GM04503 (cell line): ENCODE measurements around the gene SMAP2.
"Not testable (repeated sequence)": the region's sequence is repeated elsewhere in the genome, so short reads cannot be mapped to it uniquely, and the experiment has no call there.

Experiments used
- DNase-seq: peaks from one replicate; pipeline ENCODE4 v3.0.0-alpha.2; 2012; ENCODE audit warnings: low read depth

SMAP2 gene

GRCh38 chr1:40373323-40374283 is at the start of gene SMAP2:
TSS of gene SMAP2 (plus strand) at chr1:40373727. CDS start at chr1:40374121, 394 bp downstream.
- peak; percentile 69 for DNase-seq

GRCh38 chr1:40331403-40331802 is 42.1 kb upstream of the SMAP2 start:
- DNase-seq, result not testable (repeated sequence)

GRCh38 chr1:40332695-40333094 is 40.8 kb upstream of the SMAP2 start:
- no peak for DNase-seq

DNA sequence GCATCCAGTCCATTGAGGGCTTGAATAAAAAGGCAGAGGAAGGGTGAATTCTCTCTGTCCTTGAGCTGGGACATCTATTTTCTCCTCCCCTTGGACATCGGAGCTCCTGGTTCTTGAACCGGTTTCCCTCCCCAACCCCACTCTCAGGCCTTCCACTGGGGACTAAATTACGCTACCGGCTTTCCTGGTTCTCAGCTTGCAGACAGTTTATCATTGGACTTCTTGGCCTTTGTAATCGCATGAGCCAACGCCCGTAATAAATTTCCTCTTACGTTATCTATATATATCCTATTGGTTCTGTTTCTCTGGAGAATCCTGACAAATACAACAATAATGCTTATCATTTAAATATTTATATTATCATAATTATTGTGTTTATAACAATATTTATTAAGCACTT is 36.1 kb upstream of the SMAP2 start:
- DNase-seq, result no peak

DNA sequence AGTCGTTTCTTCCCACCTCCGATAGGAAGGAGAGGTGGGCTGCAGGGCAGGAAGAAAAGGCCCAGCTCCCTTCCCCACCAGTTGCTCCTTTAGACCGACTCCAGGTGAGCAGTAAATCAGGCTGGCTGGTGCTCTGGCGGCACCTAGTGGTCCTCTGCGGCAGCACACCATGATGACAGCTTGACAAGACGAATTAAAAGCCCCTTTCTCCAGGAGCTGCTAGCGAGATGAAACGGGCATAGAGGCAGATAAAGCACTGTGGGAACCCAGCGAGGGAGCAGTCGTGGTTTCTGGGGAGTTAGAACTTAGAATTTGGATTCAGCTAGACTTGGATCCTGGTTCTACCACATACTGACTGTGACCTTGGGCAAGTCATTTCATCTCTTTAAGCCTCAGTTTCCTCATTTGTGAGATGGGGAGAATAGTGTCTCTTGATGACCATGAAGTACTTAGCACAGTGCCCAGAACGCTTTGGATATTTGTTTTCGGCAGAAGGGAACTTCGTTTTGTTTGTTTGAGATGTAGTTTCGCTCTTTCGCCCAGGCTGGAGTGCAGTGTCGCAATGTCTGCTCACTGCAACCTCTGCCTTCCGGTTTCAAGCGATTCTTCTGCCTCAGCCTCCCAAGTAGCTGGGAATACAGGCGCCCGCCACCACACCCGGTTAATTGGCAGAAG is 34.6 kb upstream of the SMAP2 start:
- no peak for DNase-seq

GRCh38 chr1:40339420-40340323 is 33.9 kb upstream of the SMAP2 start:
- DNase-seq, result no peak

- DNase-seq, result no peak
Measured at GRCh38 chr1:40341491-40342380, 31.8 kb upstream of the SMAP2 start.

DNA sequence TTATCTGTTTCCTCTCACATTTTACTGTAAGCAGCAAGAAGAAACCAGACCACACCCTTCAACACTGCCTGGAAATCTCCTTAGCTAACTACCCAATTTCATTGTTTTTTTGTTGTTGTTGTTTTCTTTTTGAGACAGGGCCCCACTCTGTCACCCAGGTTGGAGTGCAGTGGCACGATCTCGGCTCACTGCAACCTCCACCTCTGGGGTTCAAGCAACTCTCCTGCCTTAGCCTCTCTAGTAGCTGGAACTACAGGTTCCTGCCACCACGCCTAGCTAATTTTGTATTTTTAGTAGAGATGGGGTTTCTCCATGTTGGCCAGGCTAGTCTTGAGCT is 31.2 kb upstream of the SMAP2 start:
- not testable (repeated sequence) for DNase-seq

DNA sequence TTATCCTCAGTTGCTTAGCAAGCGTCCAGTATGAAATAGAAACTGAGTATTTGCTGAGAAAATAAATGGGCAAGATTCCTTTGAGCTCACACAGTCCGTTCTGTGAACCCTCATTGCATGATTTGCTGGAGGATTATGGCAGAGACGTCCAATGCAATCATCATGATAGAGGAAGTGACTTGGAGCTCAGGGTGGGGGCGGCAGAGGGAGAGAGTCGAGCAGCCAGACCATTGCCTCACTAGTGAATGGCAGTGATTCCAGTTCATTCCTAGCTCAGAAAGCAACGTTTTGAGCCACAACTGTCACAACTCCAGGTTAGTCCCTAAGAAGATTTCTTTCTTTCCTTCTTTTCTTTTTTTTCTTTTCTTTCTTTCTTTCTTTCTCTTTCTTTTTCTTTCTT is 28.9 kb upstream of the SMAP2 start:
- DNase-seq, result peak; percentile 41

DNA sequence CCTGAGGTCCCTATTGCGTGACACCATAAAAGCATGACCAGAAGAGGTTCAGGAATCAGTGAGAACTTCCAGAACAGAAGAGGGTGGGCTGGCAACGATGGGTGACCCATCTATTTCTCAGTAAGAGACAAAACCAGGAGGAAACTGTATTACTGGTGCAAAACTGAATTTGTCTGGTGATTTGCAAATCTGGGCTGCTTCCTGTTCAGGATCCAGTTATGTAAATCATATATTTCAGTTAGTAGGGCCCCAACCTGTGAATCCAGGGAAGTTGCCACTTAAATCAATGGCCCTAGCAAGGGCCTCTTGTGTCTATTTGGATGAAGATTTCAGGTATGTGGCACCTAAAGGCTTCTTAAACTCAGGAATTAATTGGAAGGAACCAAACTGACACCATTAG is 23.1 kb upstream of the SMAP2 start:
- no peak for DNase-seq

DNA sequence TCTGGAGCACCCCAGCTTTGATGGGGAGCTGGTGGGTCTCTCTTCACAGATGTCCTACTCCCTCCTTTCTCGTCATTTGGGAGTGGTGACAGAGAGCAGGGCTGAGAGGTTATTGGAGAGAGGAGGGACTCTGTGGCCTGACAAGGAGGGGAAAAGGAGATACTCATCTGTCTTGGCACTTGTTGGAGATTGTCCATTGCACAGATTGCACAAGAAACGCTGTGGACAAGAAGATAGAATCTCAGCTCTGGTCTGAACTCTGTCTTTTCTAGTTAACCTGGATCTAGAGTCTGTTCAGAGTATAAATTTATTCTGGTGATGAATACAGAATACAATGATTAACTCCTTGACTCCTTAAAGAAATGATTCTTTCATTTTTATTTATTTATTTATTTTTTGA is 22.4 kb upstream of the SMAP2 start:
- DNase-seq, result no peak

DNA sequence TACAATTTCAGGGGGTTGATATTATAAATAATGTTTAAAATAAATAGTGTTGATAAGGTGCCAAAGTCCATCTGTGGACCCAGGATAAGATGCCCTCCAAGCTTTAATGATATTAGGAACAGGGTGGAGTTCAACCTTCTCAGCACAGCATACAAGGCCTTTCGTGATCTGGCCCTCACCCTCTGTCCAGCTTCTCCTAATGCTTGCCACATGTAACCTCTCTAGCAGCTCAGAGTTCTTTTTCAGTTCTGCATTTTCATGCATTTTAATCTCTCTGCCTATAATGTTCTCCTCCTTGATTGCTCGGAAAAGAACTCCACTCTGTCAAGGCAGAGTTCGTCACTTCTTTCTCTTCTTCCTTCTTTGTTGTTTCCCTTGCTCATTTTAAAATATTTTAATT is 21.4 kb upstream of the SMAP2 start:
- no peak for DNase-seq

GRCh38 chr1:40353082-40353481 is 20.4 kb upstream of the SMAP2 start:
- no peak for DNase-seq

- no peak for DNase-seq
Measured at GRCh38 chr1:40357625-40358024, 15.9 kb upstream of the SMAP2 start.

DNA sequence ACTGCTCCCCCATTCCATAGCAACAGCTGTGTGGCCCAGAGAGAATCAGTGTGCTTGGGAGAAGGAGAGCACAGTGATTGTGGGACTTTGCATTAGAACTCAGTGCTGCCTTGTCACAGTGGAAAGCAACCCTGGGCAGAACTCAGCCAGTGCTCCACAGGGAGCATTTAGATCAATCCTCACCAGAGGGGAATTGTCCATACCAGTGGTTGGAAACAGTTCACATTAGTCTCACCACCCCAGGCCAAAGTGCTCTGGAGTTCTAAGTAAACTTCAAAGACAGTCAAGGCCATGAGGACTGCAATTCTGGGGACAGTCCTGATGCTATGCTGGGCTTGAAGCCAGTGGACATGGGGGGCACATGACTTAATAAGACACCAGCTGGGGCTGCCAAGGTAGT is 12.9 kb upstream of the SMAP2 start:
- DNase-seq, result no peak

- DNase-seq, result no peak
Measured at GRCh38 chr1:40361201-40361600, 12.3 kb upstream of the SMAP2 start.

- DNase-seq, result no peak
Measured at GRCh38 chr1:40361637-40362036, 11.9 kb upstream of the SMAP2 start.

- DNase-seq, result no peak
Measured at GRCh38 chr1:40362199-40362598, 11.3 kb upstream of the SMAP2 start.

DNA sequence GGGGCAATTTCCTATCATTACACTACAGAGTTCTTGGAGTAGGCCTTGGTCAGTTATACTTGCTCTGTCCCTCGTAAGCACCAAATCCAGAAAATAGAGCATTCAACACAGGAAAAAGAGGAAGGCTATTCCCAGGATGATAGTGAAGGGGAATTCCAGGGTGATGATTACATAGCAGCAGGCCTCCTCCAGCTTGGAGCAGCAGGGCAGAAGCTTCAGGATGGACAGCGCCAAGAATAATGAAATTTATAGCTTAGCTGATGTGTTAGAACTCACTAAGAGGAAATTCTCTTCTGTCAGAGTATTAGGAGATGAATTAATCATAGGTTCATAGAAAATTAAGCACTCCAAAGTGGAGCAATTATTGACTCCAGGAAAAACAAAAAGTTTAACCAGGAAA is 10.8 kb upstream of the SMAP2 start:
- DNase-seq, result peak; percentile 37

DNA sequence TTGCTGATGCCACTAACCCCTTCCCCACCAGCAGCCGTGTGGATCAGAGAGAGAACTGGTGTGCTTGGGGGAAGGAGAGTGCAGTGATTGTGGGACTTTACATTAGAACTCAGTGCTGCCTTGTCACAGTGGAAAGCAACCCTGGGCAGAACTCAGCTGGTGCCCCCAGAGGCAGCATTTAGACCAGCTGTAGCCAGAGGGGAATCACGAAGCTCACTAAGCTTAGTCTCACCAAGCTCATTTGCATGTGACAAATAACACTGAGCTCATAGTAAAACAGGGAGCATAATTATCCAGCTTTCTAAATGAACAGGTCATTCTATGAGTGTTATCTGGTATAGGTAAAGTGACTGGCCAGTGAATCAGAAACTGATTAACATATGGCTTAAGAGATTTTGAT is 9.8 kb upstream of the SMAP2 start:
- DNase-seq, result no peak

DNA sequence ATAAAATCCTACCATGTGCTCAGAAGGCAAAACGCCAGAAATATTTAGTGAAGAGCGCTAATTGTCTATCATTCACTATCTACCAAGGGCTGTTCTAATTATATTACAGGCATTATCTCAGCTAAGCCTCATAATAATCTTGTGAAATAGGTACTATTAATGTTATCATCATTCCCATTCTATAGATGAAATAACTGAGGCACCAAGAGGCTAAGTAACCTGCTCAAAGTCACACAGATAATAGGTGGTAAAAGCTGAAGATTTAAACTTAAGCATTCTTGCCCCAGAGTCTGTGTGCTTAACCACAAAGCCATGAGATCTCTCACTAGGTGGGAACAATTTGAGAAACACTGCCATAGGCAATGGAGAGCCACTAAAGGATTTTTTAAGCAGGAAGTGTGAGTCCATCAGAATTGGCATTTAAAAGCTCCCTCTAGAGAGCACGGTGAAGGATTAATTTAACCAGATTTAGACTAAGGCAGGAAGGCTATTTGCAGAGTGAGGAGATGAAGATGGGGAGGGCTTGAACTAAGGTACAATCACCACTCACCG is 1.7 kb upstream of the SMAP2 start:
- no peak for DNase-seq
